Measurements from ENCODE around the gene CHD9.
"Not testable (repeated sequence)": the region's sequence is repeated elsewhere in the genome, so short reads cannot be mapped to it uniquely, and the experiment has no call there.

The CHD9 gene

GRCh38 chr16:53045341-53046220 lies 9.2 kb upstream of the CHD9 start:
- no peak for DNase-seq (ENCODE audit: low read depth in 2 of 2)

- DNase-seq (ENCODE audit: low read depth in 2 of 2) = not testable (repeated sequence)
Observed at GRCh38 chr16:53047515-53047914, 7.3 kb upstream of the CHD9 start.

GRCh38 chr16:53048139-53048915 lies 6.5 kb upstream of the CHD9 start:
- DNase-seq (ENCODE audit: low read depth in 2 of 2) = no peak

GRCh38 chr16:53051255-53051654 lies 3.5 kb upstream of the CHD9 start:
- DNase-seq (ENCODE audit: low read depth in 2 of 2) = not testable (repeated sequence)

- DNase-seq (ENCODE audit: low read depth in 2 of 2) = no peak
Observed at GRCh38 chr16:53052519-53053501, 2.0 kb upstream of the CHD9 start, which contains the start of gene CHD9NB. Gene CHD9NB (minus strand): TSS chr16:53052897. CDS start chr16:53044158, 8,739 bp downstream.

GRCh38 chr16:53053967-53054669 lies 673 bp upstream of the CHD9 start:
- DNase-seq (ENCODE audit: low read depth in 2 of 2) = no peak

- DNase-seq (ENCODE audit: low read depth in 2 of 2) = no peak
Observed at GRCh38 chr16:53055541-53056391, 975 bp downstream of the CHD9 start.

- DNase-seq (ENCODE audit: low read depth in 2 of 2) = no peak
Observed at GRCh38 chr16:53056392-53056881, 1.6 kb downstream of the CHD9 start.

GRCh38 chr16:53057658-53058057 lies 2.9 kb downstream of the CHD9 start:
- DNase-seq (ENCODE audit: low read depth in 2 of 2) = no peak

- no peak for DNase-seq (ENCODE audit: low read depth in 2 of 2)
Observed at GRCh38 chr16:53058441-53058840, 3.6 kb downstream of the CHD9 start.

- DNase-seq (ENCODE audit: low read depth in 2 of 2) = no peak
Observed at GRCh38 chr16:53058882-53059281, 4.1 kb downstream of the CHD9 start.

GRCh38 chr16:53059672-53060071 lies 4.9 kb downstream of the CHD9 start:
- no peak for DNase-seq (ENCODE audit: low read depth in 2 of 2)

GRCh38 chr16:53061256-53061655 lies 6.5 kb downstream of the CHD9 start:
- DNase-seq (ENCODE audit: low read depth in 2 of 2) = no peak

GRCh38 chr16:53061701-53062159 lies 6.9 kb downstream of the CHD9 start:
- DNase-seq (ENCODE audit: low read depth in 2 of 2) = no peak

- no peak for DNase-seq (ENCODE audit: low read depth in 2 of 2)
Observed at GRCh38 chr16:53064081-53064578, 9.3 kb downstream of the CHD9 start.

GRCh38 chr16:53065461-53066061 lies 10.8 kb downstream of the CHD9 start:
- DNase-seq (ENCODE audit: low read depth in 2 of 2) = no peak

GRCh38 chr16:53067675-53068074 lies 12.9 kb downstream of the CHD9 start:
- no peak for DNase-seq (ENCODE audit: low read depth in 2 of 2)

GRCh38 chr16:53068423-53068833 lies 13.6 kb downstream of the CHD9 start:
- DNase-seq (ENCODE audit: low read depth in 2 of 2) = no peak

- DNase-seq (ENCODE audit: low read depth in 2 of 2) = no peak
Observed at GRCh38 chr16:53069772-53070171, 15.0 kb downstream of the CHD9 start.
